K562 (cell line): ENCODE data around the gene FGF11. TPM values are rescaled to one million over a fixed set of nuclear protein-coding genes. Genes with fewer than 3 reads are reported as not detected.

ENCODE experiments used
- ATAC-seq: fragments of 200-7000 bp; cut with Tn5 transposase; 3 replicates; pipeline ENCODE4 v1.9.1; 2020; ENCODE audit warnings: moderate library complexity
- BruUV-seq: library from RNA; stranded (reverse); fragments of 400-500 nt; replicated peaks from 2 replicates; lab custom pipeline; 2021; lab: Mats Ljungman, UMichigan
- CTCF ChIA-PET: fragments of 300-600 bp; formaldehyde crosslinking; extraction: SDS; loops from one replicate; lab custom pipeline; 2021; ENCODE audit warnings: low intra/inter-chr PET ratio; lab: Yijun Ruan, JAX
- POLR2A ChIA-PET: fragments of 300-600, 350-650 bp; sonication (Branson Sonifier 250); formaldehyde crosslinking; extraction: SDS; loops from one replicate; lab custom pipeline; 2021; ENCODE audit warnings: antibody characterized with exemption, inconsistent platforms; lab: Yijun Ruan, JAX
- DNase-seq, 4 experiments: peaks; one replicate each; pipeline versions ENCODE4 v3.0.0 to v3.0.0-alpha.2; 2011 to 2018; ENCODE audit warnings: low spot score in 3 of 4, mixed read lengths in 3 of 4; ENCODE audit errors: extremely low read depth in 1 of 4
- FAIRE-seq: peaks from 2 replicates; lab custom pipeline; 2011; peaks lifted over from hg19 to GRCh38; lab: Jason Lieb, UNC
- H2AFZ ChIP-seq: 2 replicates; pipeline ENCODE4 v1.6.0; 2011; ENCODE audit warnings: low read depth, low read length, control low read depth, inconsistent platforms
- H3K27ac ChIP-seq: fragments of 200-600 bp; 3 replicates; pipeline ENCODE4 v1.8.0; 2011; ENCODE audit warnings: low read depth, mild to moderate bottlenecking, control low read depth, inconsistent platforms, low read length, moderate library complexity, mixed read lengths; ENCODE audit errors: extremely low read depth
- H3K27me3 ChIP-seq, 2 experiments: fragments of 300-600 bp in 1 of 2; 2 replicates in 1 of 2; 3 replicates in 1 of 2; pipeline versions ENCODE4 v1.6.0 to v1.8.0; 2011; ENCODE audit warnings: inconsistent platforms in 2 of 2, low read length in 2 of 2, mild to moderate bottlenecking in 1 of 2, mixed read lengths in 1 of 2, moderate library complexity in 1 of 2; ENCODE audit not compliant: control insufficient read depth in 2 of 2, insufficient read depth in 2 of 2
- H3K36me3 ChIP-seq: fragments of 300-600 bp; 3 replicates; pipeline ENCODE4 v1.8.0; 2011; ENCODE audit warnings: mild to moderate bottlenecking, low read length, inconsistent platforms; ENCODE audit not compliant: control insufficient read depth, insufficient read depth
- H3K4me1 ChIP-seq, 2 experiments: fragments of 200-600 bp in 1 of 2; replicated peaks in 1 of 2; 2 replicates in 1 of 2; 3 replicates in 1 of 2; pipeline versions ENCODE4 v1.5.1 to v1.8.0; 2011; ENCODE audit warnings: inconsistent platforms in 2 of 2, low read length in 2 of 2, mild to moderate bottlenecking in 1 of 2, mixed read lengths in 1 of 2, moderate library complexity in 1 of 2; ENCODE audit not compliant: control insufficient read depth in 2 of 2, insufficient read depth in 2 of 2
- H3K4me2 ChIP-seq: 2 replicates; pipeline ENCODE4 v1.6.1; 2011; ENCODE audit warnings: low read length, control low read depth, inconsistent platforms, mixed read lengths; ENCODE audit not compliant: insufficient read depth
- H3K4me3 ChIP-seq: fragments of 200-600 bp; sonication (generic), shearing (Covaris generic); 2 replicates; pipeline ENCODE4 v1.5.1; 2016; ENCODE audit warnings: control low read depth, inconsistent platforms
- H3K79me2 ChIP-seq: fragments of 200-600 bp; 3 replicates; pipeline ENCODE4 v1.8.0; 2011; ENCODE audit warnings: low read length, inconsistent platforms; ENCODE audit not compliant: control insufficient read depth, insufficient read depth
- H3K9ac ChIP-seq, 2 experiments: 2 replicates each; pipeline versions ENCODE4 v1.6.0 to v1.6.1; 2011; ENCODE audit warnings: low read depth in 2 of 2, low read length in 2 of 2, control low read depth in 1 of 2, inconsistent platforms in 1 of 2, mild to moderate bottlenecking in 1 of 2, mixed read lengths in 1 of 2; ENCODE audit not compliant: insufficient read depth in 1 of 2
- H3K9me1 ChIP-seq: one replicate; pipeline ENCODE4 v1.6.0; 2011; ENCODE audit warnings: inconsistent platforms, mild to moderate bottlenecking, low read length, moderate library complexity; ENCODE audit not compliant: control insufficient read depth, insufficient read depth
- H3K9me3 ChIP-seq: replicated peaks from 2 replicates; pipeline ENCODE4 v1.5.1; 2011; ENCODE audit warnings: low read depth, low read length, inconsistent platforms; ENCODE audit not compliant: control insufficient read depth, insufficient read depth
- H4K20me1 ChIP-seq: replicated peaks from 2 replicates; pipeline ENCODE4 v1.6.1; 2011; ENCODE audit warnings: low read length, inconsistent platforms, mixed read lengths; ENCODE audit not compliant: control insufficient read depth, insufficient read depth
- RFX7 ChIP-seq: fragments of 250-450 bp; sonication (Bioruptor Pico); IDR thresholded peaks from 2 replicates; pipeline ENCODE4 v1.5.1; 2021; ENCODE audit warnings: mild to moderate bottlenecking
- SIX5 ChIP-seq, 2 experiments: IDR thresholded peaks; 2 replicates each; pipeline ENCODE4 v1.6.1; 2011; ENCODE audit warnings: low read length in 2 of 2, borderline replicate concordance in 1 of 2, low read depth in 1 of 2, mild to moderate bottlenecking in 1 of 2, moderate library complexity in 1 of 2; ENCODE audit not compliant: insufficient read depth in 1 of 2
- WGBS: fragments of 100-300 bp; shearing (Covaris generic); methylation state at CpG from one replicate; pipeline ENCODE4 v1.1.6; 2016; ENCODE audit warnings: low coverage, mixed read lengths; ENCODE audit not compliant: insufficient coverage; ENCODE audit errors: missing lambda C conversion rate; 5-methylcytosine and 5-hydroxymethylcytosine counted together
- in situ Hi-C: fragments of 300-500 bp; cut with MboI; formaldehyde crosslinking; loops from 4 replicates; pipeline ENCODE4 v1.15.0; 2018; ENCODE audit warnings: inconsistent platforms, mixed read lengths
- intact Hi-C: fragments of 100-400 bp; cut with micrococcal nuclease; formaldehyde crosslinking; loops from 2 replicates; pipeline ENCODE4 v1.14.2; 2022
- polyA plus RNA-seq, 8 experiments: library from polyadenylated mRNA; depleted of rRNA in 4 of 8; stranded (reverse) in 5 of 8; unstranded in 3 of 8; fragments of >200 nt; fragmentation: Nextera tagmentation in 2 of 8; fragmentation: Illumina TruSeq in 1 of 8; extraction: Ambion mirVana in 2 of 8; extraction: Trizol in 1 of 8; gene quantifications; 2 replicates each; pipeline versions ENCODE4 v1.2.1 to v1.2.3, GENCODE V29; 2011 to 2014; ENCODE audit warnings: inconsistent platforms in 1 of 8, missing spikeins in 1 of 8
- total RNA-seq, 7 experiments: library from RNA; depleted of rRNA in 6 of 7; stranded (reverse); fragments of >200 nt in 6 of 7; fragmentation: Illumina TruSeq in 2 of 7; extraction: Trizol in 2 of 7; gene quantifications; 2 replicates each; pipeline versions ENCODE4 v1.2.1 to v1.2.3, GENCODE V29; 2011 to 2021; ENCODE audit warnings: low replicate concordance in 1 of 7
- TF ChIP-seq, protein P1 (sequence below): sonication (generic); formaldehyde crosslinking; IDR thresholded peaks from 2 replicates; pipeline ENCODE4 v1.4.0; 2020; ENCODE audit warnings: mild to moderate bottlenecking, missing genetic modification reagents
- TF ChIP-seq, protein P2 (sequence below): fragments of 450-650 bp; IDR thresholded peaks from 2 replicates; pipeline ENCODE4 v1.6.1; 2017; ENCODE audit warnings: mild to moderate bottlenecking, moderate library complexity

Gene FGF11
- total and polyA plus RNA-seq, 9 of the 15 experiments (the other 6 are each of a cell fraction or from before 2014, with no cell fraction given), result 1.2 to 7.5 (median 3.0) TPM

DNA sequence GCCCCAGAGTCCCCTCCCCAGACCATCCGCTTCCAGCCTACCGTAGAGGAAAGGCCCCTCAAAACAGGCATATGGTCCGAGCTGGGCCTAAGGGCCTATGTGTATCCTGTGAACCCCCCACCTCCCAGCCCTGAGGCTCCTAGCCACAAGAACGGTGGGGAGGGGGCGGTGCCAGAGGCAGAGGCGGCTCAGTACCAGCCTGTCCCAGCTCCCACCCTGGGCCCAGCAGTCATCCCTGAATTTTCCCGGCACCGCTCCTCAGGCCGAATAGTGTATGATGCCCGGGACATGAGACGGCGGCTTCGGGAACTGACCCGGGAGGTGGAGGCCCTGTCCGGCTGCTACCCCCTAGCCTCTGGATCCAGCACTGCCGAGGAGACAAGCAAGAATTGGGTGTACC lies 18.1 kb upstream of the FGF11 start:
- ChIA-PET CTCF (no interaction called here), POLR2A (interaction anchor here (0.7 to 0.9 kb wide), 2 partner anchors 9 to 227 kb away, joined by 3 read pairs; no protein-coding TSS in a partner anchor)
- intact Hi-C loops, result no loop called here
- Histone ChIP-seq H3K27ac (no peak overlapping the region), H3K79me2 (no peaks in the 10 kb centered on the region), H3K4me2 (no peak overlapping the region), H3K9ac (no peak overlapping the region; a peak in 1 of 4 replicates), H3K9me1 (no peaks in the 10 kb centered on the region), H3K4me3 (no peak overlapping the region), H3K36me3 (no peaks in the 10 kb centered on the region), H2AFZ (no peak overlapping the region), H3K4me1 (peaks cover 0 to 6% of the 10 kb centered on the region in 2 experiments; a peak in 2 of 5 replicates), H3K27me3 (no peaks in the 10 kb centered on the region), H3K9me3 (no peaks in the 10 kb centered on the region), H4K20me1 (no peaks in the 10 kb centered on the region)
- WGBS, result 78% methylated on average over 6 of the region's 16 CpGs
- no peak for ATAC-seq
- no peak for FAIRE-seq
- no TSS peak for BruUV-seq
- in situ Hi-C loops, result no loop called here
- no peak for TF ChIP-seq RFX7 (CRISPR knock-in tag)
- TF ChIP-seq, protein P1, sequence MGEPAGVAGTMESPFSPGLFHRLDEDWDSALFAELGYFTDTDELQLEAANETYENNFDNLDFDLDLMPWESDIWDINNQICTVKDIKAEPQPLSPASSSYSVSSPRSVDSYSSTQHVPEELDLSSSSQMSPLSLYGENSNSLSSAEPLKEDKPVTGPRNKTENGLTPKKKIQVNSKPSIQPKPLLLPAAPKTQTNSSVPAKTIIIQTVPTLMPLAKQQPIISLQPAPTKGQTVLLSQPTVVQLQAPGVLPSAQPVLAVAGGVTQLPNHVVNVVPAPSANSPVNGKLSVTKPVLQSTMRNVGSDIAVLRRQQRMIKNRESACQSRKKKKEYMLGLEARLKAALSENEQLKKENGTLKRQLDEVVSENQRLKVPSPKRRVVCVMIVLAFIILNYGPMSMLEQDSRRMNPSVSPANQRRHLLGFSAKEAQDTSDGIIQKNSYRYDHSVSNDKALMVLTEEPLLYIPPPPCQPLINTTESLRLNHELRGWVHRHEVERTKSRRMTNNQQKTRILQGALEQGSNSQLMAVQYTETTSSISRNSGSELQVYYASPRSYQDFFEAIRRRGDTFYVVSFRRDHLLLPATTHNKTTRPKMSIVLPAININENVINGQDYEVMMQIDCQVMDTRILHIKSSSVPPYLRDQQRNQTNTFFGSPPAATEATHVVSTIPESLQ (CRISPR knock-in tag), result no peak
- TF ChIP-seq, protein P2, sequence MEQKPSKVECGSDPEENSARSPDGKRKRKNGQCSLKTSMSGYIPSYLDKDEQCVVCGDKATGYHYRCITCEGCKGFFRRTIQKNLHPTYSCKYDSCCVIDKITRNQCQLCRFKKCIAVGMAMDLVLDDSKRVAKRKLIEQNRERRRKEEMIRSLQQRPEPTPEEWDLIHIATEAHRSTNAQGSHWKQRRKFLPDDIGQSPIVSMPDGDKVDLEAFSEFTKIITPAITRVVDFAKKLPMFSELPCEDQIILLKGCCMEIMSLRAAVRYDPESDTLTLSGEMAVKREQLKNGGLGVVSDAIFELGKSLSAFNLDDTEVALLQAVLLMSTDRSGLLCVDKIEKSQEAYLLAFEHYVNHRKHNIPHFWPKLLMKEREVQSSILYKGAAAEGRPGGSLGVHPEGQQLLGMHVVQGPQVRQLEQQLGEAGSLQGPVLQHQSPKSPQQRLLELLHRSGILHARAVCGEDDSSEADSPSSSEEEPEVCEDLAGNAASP, result no peak
- TF ChIP-seq SIX5 (IDR thresholded peaks at IDR 0.05; ENCODE audit: borderline replicate concordance in 1 of 2, insufficient read depth in 1 of 2, low read depth in 1 of 2, low read length in 2 of 2), result no peak
- no peak for DNase-seq
